ENCODE data around the gene ZBBX. TPM values are rescaled to one million over a fixed set of nuclear protein-coding genes. Genes with fewer than 3 reads are reported as not detected.

The ZBBX gene
- total RNA-seq, 1 experiment from 2014 or later: 1.1 TPM

GRCh38 chr3:167225821-167226220, 154.3 kb downstream of the ZBBX start:
- Mint-ChIP-seq H3K27me3 (ENCODE audit: low read depth) (no peaks in the 10 kb centered on the region), H3K27ac (no peak overlapping the region), H3K36me3 (no peaks in the 10 kb centered on the region), H3K9me3 (no peaks in the 10 kb centered on the region), H3K4me3 (no peak overlapping the region), H3K4me1 (0 out of 2 replicates have a peak, but pooled peaks cover 2% of the 10 kb centered on the region)
- CTCF ChIA-PET: no interaction called here
- no peak for DNase-seq (ENCODE audit: low spot score)
- no peak for ATAC-seq
- TF ChIP-seq USF1 (CRISPR knock-in tag; IDR thresholded peaks at IDR 0.05) (no peak), RORB (CRISPR knock-in tag; IDR thresholded peaks at IDR 0.05) (no peak), IRF2 (CRISPR knock-in tag; IDR thresholded peaks at IDR 0.05; ENCODE audit: borderline replicate concordance, low read depth) (no peak), FOXJ3 (CRISPR knock-in tag; IDR thresholded peaks at IDR 0.05; ENCODE audit: borderline replicate concordance) (no peak)
- POLR2A ChIA-PET: no interaction called here

GRCh38 chr3:167209011-167209410, 171.1 kb downstream of the ZBBX start:
- no peaks in the 10 kb centered on the region for H3K36me3 Mint-ChIP-seq
- H3K4me3 Mint-ChIP-seq: no peak overlapping the region
- H3K4me1 Mint-ChIP-seq: no peaks in the 10 kb centered on the region
- ChIA-PET CTCF (no interaction called here), POLR2A (no interaction called here)
- TF ChIP-seq TP53 (CRISPR knock-in tag; IDR thresholded peaks at IDR 0.05): no peak
- no peak for TF ChIP-seq PRRX2 (CRISPR knock-in tag; IDR thresholded peaks at IDR 0.05)
- TF ChIP-seq ZBTB43 (CRISPR knock-in tag; IDR thresholded peaks at IDR 0.05): no peak
- TF ChIP-seq ZNF396 (CRISPR knock-in tag; IDR thresholded peaks at IDR 0.05; ENCODE audit: borderline replicate concordance): no peak
- TF ChIP-seq ESRRA (CRISPR knock-in tag; IDR thresholded peaks at IDR 0.05; ENCODE audit: borderline replicate concordance): no peak
- no peak for TF ChIP-seq ETV6 (CRISPR knock-in tag; IDR thresholded peaks at IDR 0.05)
- no peak for TF ChIP-seq RELA (CRISPR knock-in tag; IDR thresholded peaks at IDR 0.05; ENCODE audit: borderline replicate concordance)
- TF ChIP-seq OVOL2 (CRISPR knock-in tag; IDR thresholded peaks at IDR 0.05; ENCODE audit: borderline replicate concordance): no peak
- TF ChIP-seq RORB (CRISPR knock-in tag; IDR thresholded peaks at IDR 0.05): no peak
- TF ChIP-seq KAT7 (CRISPR knock-in tag; IDR thresholded peaks at IDR 0.05; ENCODE audit: borderline replicate concordance): no peak
- TF ChIP-seq ZNF532 (CRISPR knock-in tag; IDR thresholded peaks at IDR 0.05; ENCODE audit: borderline replicate concordance): no peak
- no peak for TF ChIP-seq ZSCAN18 (CRISPR knock-in tag; IDR thresholded peaks at IDR 0.05)
- no peak for TF ChIP-seq HMGXB4 (CRISPR knock-in tag; IDR thresholded peaks at IDR 0.05)
- no peak for TF ChIP-seq ZNF317 (CRISPR knock-in tag; IDR thresholded peaks at IDR 0.05; ENCODE audit: borderline replicate concordance, low read depth)
- peaks cover 6% of the 10 kb centered on the region for H3K9me3 Mint-ChIP-seq
- ATAC-seq (peak; percentile 74), DNase-seq (ENCODE audit: low spot score) (no peak)
- no peak overlapping the region for H3K27ac Mint-ChIP-seq
- no peaks in the 10 kb centered on the region for H3K27me3 Mint-ChIP-seq (ENCODE audit: low read depth)

Measured in WTC11 (cell line).